GM12878 (cell line): Measurements from ENCODE around the gene SEMA3A. TPM values are rescaled to one million over a fixed set of nuclear protein-coding genes. Genes with fewer than 3 reads are reported as not detected.

ENCODE experiments used
- ATAC-seq: fragments of 200-7000 bp; cut with Tn5 transposase; 3 replicates; pipeline ENCODE4 v1.9.1; 2020; ENCODE audit warnings: mild to moderate bottlenecking, moderate library complexity
- BruUV-seq: library from RNA; stranded (reverse); fragments of 400-500 nt; replicated peaks from 2 replicates; lab custom pipeline; 2021; lab: Mats Ljungman, UMichigan
- CTCF ChIA-PET: fragments of 300-600 bp; sonication (Branson Sonifier 250); formaldehyde crosslinking; extraction: SDS; loops from one replicate; lab custom pipeline; 2021; ENCODE audit warnings: inconsistent platforms; lab: Yijun Ruan, JAX
- POLR2A ChIA-PET: fragments of 350-600 bp; formaldehyde crosslinking; extraction: SDS; loops from one replicate; lab custom pipeline; 2021; ENCODE audit warnings: inconsistent platforms; lab: Charles Lee
- RAD21 ChIA-PET: fragments of 300-600 bp; sonication (Branson Sonifier 250); formaldehyde crosslinking; loops from one replicate; lab custom pipeline; 2023; ENCODE audit warnings: antibody characterized with exemption; ENCODE audit not compliant: unreplicated experiment; lab: Charles Lee
- SMC1A ChIA-PET: fragments of 300-600 bp; sonication (Branson Sonifier 250); formaldehyde crosslinking; loops from one replicate; lab custom pipeline; 2023; ENCODE audit not compliant: unreplicated experiment, uncharacterized antibody; lab: Charles Lee
- DNase-seq: peaks from one replicate; pipeline ENCODE4 v3.0.0-alpha.2; 2011; ENCODE audit warnings: low read depth, low spot score
- FAIRE-seq: peaks from 3 replicates; lab custom pipeline; 2011; peaks lifted over from hg19 to GRCh38; lab: Jason Lieb, UNC
- H2AFZ ChIP-seq: 2 replicates; pipeline ENCODE4 v1.6.0; 2011; ENCODE audit warnings: low read depth, low read length, control low read depth; ENCODE audit not compliant: control insufficient read depth
- H3K27ac ChIP-seq: 2 replicates; pipeline ENCODE4 v1.5.1; 2011; ENCODE audit warnings: control low read depth; ENCODE audit not compliant: control insufficient read depth, insufficient read depth
- H3K27me3 ChIP-seq, 2 experiments: replicated peaks in 1 of 2; 2 replicates each; pipeline versions ENCODE4 v1.6.0 to v1.6.1; 2011; ENCODE audit warnings: low read length in 1 of 2; ENCODE audit not compliant: control insufficient read depth in 2 of 2, insufficient read depth in 2 of 2
- H3K36me3 ChIP-seq, 2 experiments: 2 replicates each; pipeline ENCODE4 v1.5.1; 2011; ENCODE audit warnings: low read length in 1 of 2; ENCODE audit not compliant: control insufficient read depth in 2 of 2, insufficient read depth in 2 of 2
- H3K4me1 ChIP-seq: 2 replicates; pipeline ENCODE4 v1.6.1; 2011; ENCODE audit warnings: mild to moderate bottlenecking, low read length, moderate library complexity, mixed read lengths; ENCODE audit not compliant: control insufficient read depth, insufficient read depth
- H3K4me2 ChIP-seq: 2 replicates; pipeline ENCODE4 v1.6.0; 2011; ENCODE audit warnings: control low read depth; ENCODE audit not compliant: control insufficient read depth, insufficient read depth
- H3K4me3 ChIP-seq: fragments of 200-600 bp; sonication (generic); 2 replicates; pipeline ENCODE4 v1.5.1; 2016
- H3K79me2 ChIP-seq: 2 replicates; pipeline ENCODE4 v1.6.0; 2011; ENCODE audit warnings: low read length; ENCODE audit not compliant: control insufficient read depth, insufficient read depth
- H3K9ac ChIP-seq: 2 replicates; pipeline ENCODE4 v1.8.0; 2011; ENCODE audit warnings: low read length, control low read depth, mixed read lengths; ENCODE audit not compliant: control insufficient read depth, insufficient read depth
- H3K9me3 ChIP-seq: replicated peaks from 3 replicates; pipeline ENCODE4 v1.5.1; 2011; ENCODE audit warnings: mild to moderate bottlenecking, low read length; ENCODE audit not compliant: control insufficient read depth, insufficient read depth
- H4K20me1 ChIP-seq: 2 replicates; pipeline ENCODE4 v1.6.0; 2011; ENCODE audit not compliant: control insufficient read depth, insufficient read depth
- ATF7 ChIP-seq: fragments of 450-650 bp; IDR thresholded peaks from 2 replicates; pipeline ENCODE4 v1.6.1; 2016; ENCODE audit warnings: low read depth, mild to moderate bottlenecking
- BACH1 ChIP-seq: fragments of 450-650 bp; IDR thresholded peaks from 2 replicates; pipeline ENCODE4 v1.6.1; 2017; ENCODE audit warnings: mild to moderate bottlenecking, borderline replicate concordance
- BCL3 ChIP-seq: IDR thresholded peaks from 2 replicates; pipeline ENCODE4 v1.6.1; 2011; ENCODE audit warnings: borderline replicate concordance, low read depth, mild to moderate bottlenecking, moderate library complexity, low read length; ENCODE audit not compliant: insufficient read depth, poor library complexity, severe bottlenecking
- CHD1 ChIP-seq: IDR thresholded peaks from 2 replicates; pipeline ENCODE4 v1.6.1; 2012; ENCODE audit warnings: low read depth, low read length, improper control_type of control experiment
- DPF2 ChIP-seq: fragments of 450-650 bp; IDR thresholded peaks from 2 replicates; pipeline ENCODE4 v1.6.1; 2017; ENCODE audit warnings: mild to moderate bottlenecking
- EED ChIP-seq: sonication (generic); IDR thresholded peaks from 2 replicates; pipeline ENCODE4 v1.6.1; 2016; ENCODE audit warnings: antibody characterized with exemption, low read depth
- EGR1 ChIP-seq, 2 experiments: IDR thresholded peaks; 1 replicate in 1 of 2; 2 replicates in 1 of 2; pipeline ENCODE4 v1.6.1; 2011 to 2012; ENCODE audit warnings: low read depth in 2 of 2, low read length in 2 of 2, borderline replicate concordance in 1 of 2, mild to moderate bottlenecking in 1 of 2, moderate library complexity in 1 of 2
- HDAC2 ChIP-seq: fragments of 200-600 bp; sonication (generic); IDR thresholded peaks from 2 replicates; pipeline ENCODE4 v1.6.1; 2017
- HDAC6 ChIP-seq: fragments of 200-600 bp; sonication (generic); IDR thresholded peaks from one replicate; pipeline ENCODE4 v1.8.0; 2017; ENCODE audit warnings: antibody characterized with exemption; ENCODE audit not compliant: unreplicated experiment
- IRF3 ChIP-seq: fragments of 450-650 bp; IDR thresholded peaks from 2 replicates; pipeline ENCODE4 v1.6.1; 2014; ENCODE audit warnings: mild to moderate bottlenecking
- SREBF2 ChIP-seq: IDR thresholded peaks from 2 replicates; pipeline ENCODE4 v1.6.1; 2012; ENCODE audit warnings: mild to moderate bottlenecking, low read length
- SUPT20H ChIP-seq: IDR thresholded peaks from 2 replicates; pipeline ENCODE4 v1.6.1; 2011; ENCODE audit warnings: low read depth, mild to moderate bottlenecking, low read length, moderate library complexity, borderline replicate concordance; ENCODE audit not compliant: control insufficient read depth
- TCF7 ChIP-seq: IDR thresholded peaks from 2 replicates; pipeline ENCODE4 v1.6.1; 2014; ENCODE audit warnings: antibody characterized with exemption, borderline replicate concordance
- ZNF207 ChIP-seq: fragments of 450-650 bp; IDR thresholded peaks from 2 replicates; pipeline ENCODE4 v1.6.1; 2014; ENCODE audit warnings: antibody characterized with exemption, mild to moderate bottlenecking, borderline replicate concordance
- in situ Hi-C: fragments of 300-500 bp; cut with MboI; formaldehyde crosslinking; loops from 9 replicates; pipeline ENCODE4 v1.14.3; 2018; ENCODE audit warnings: mixed read lengths
- intact Hi-C: fragments of 100-400 bp; cut with micrococcal nuclease; formaldehyde crosslinking; loops from one replicate; pipeline ENCODE4 v1.14.2; 2022; ENCODE audit not compliant: unreplicated experiment
- polyA plus RNA-seq, 11 experiments: library from polyadenylated mRNA; depleted of rRNA in 4 of 11; unstranded in 6 of 11; stranded (reverse) in 5 of 11; fragments of >200 nt; fragmentation: Nextera tagmentation in 4 of 11; fragmentation: Illumina TruSeq in 1 of 11; extraction: Ambion mirVana in 4 of 11; extraction: Trizol in 1 of 11; gene quantifications; 1 replicate in 1 of 11; 2 replicates in 10 of 11; pipeline versions ENCODE4 v1.2.1 to v1.2.3, GENCODE V29; 2011 to 2016; ENCODE audit warnings: inconsistent platforms in 2 of 11, missing spikeins in 2 of 11, low read depth in 1 of 11
- total RNA-seq, 4 experiments: library from RNA; depleted of rRNA in 3 of 4; stranded (reverse); fragments of >200 nt in 3 of 4; fragmentation: Illumina TruSeq in 1 of 4; extraction: Trizol in 1 of 4; gene quantifications; 2 replicates each; pipeline versions ENCODE4 v1.2.1 to v1.2.3, GENCODE V29; 2013 to 2021
- TF ChIP-seq, protein P1 (sequence below): fragments of 450-650 bp; formaldehyde crosslinking; IDR thresholded peaks from 2 replicates; pipeline ENCODE4 v1.4.0; 2022; ENCODE audit warnings: mild to moderate bottlenecking, moderate library complexity

SEMA3A gene
- total and polyA plus RNA-seq, 10 of the 15 experiments (the other 5 are each of a cell fraction or from before 2014, with no cell fraction given) = 0.01 to 3.3 (median 0.24) TPM

DNA sequence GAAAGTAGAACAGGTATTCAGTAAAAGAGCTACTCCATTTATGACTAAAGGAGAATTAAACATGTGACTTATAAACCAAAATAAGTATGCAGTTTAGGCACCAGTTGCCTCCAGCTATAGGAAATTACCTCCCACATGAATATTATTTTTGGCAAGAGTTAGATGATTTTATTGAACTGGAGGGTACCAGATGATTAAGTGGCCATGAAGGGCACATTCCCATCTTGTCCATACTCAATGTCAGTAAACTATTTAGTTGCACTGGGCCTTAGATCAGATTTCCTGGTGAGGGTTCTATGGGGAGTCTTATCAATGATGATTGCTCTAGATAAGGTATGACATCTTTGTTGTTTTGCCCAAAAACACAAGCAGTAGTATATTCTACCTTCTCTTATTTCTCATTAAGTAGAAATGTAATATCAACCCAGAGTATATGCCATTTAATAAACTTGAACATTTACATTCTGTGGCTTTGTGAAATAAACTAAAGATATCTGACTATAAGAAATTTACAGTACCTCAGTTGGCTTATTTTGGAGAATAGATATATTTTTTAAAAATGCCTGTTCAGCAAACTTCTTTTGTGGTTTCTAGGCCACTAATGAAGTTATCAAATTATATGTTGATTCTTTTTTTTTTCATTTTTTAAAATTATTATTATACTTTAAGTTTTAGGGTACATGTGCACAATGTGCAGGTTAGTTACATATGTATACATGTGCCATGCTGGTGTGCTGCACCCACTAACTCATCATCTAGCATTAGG, 145.3 kb downstream of the SEMA3A start:
- Histone ChIP-seq H3K27me3 (no peaks in the 10 kb centered on the region), H3K4me3 (no peak overlapping the region), H3K27ac (no peak overlapping the region), H3K9me3 (no peaks in the 10 kb centered on the region), H4K20me1 (no peaks in the 10 kb centered on the region), H3K4me2 (no peak overlapping the region), H3K4me1 (no peaks in the 10 kb centered on the region), H2AFZ (no peak overlapping the region), H3K79me2 (no peaks in the 10 kb centered on the region), H3K9ac (no peak overlapping the region), H3K36me3 (no peaks in the 10 kb centered on the region)
- FAIRE-seq (no peak), DNase-seq (no peak), ATAC-seq (no peak)
- no peak for TF ChIP-seq TCF7
- TF ChIP-seq BCL3 = no peak
- TF ChIP-seq HDAC6 = no peak
- TF ChIP-seq ZNF207 = no peak
- no peak for TF ChIP-seq EED
- no peak for TF ChIP-seq EGR1 (IDR thresholded peaks at IDR 0.05; ENCODE audit: borderline replicate concordance in 1 of 2, low read depth in 2 of 2, low read length in 2 of 2)
- TF ChIP-seq, protein P1, sequence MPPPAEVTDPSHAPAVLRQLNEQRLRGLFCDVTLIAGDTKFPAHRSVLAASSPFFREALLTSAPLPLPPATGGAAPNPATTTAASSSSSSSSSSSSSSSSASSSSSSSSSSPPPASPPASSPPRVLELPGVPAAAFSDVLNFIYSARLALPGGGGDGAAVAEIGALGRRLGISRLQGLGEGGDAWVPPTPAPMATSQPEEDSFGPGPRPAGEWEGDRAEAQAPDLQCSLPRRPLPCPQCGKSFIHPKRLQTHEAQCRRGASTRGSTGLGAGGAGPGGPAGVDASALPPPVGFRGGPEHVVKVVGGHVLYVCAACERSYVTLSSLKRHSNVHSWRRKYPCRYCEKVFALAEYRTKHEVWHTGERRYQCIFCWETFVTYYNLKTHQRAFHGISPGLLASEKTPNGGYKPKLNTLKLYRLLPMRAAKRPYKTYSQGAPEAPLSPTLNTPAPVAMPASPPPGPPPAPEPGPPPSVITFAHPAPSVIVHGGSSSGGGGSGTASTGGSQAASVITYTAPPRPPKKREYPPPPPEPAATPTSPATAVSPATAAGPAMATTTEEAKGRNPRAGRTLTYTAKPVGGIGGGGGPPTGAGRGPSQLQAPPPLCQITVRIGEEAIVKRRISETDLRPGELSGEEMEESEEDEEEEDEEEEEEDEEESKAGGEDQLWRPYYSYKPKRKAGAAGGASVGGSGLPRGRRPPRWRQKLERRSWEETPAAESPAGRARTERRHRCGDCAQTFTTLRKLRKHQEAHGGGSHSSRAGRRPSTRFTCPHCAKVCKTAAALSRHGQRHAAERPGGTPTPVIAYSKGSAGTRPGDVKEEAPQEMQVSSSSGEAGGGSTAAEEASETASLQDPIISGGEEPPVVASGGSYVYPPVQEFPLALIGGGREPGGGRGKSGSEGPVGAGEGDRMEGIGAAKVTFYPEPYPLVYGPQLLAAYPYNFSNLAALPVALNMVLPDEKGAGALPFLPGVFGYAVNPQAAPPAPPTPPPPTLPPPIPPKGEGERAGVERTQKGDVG (CRISPR knock-in tag) = no peak
- no peak for TF ChIP-seq ATF7
- TF ChIP-seq SREBF2 = no peak
- TF ChIP-seq HDAC2 = no peak
- TF ChIP-seq DPF2 = no peak
- no peak for TF ChIP-seq CHD1
- no peak for TF ChIP-seq SUPT20H
- TF ChIP-seq BACH1 = no peak
- no peak for TF ChIP-seq IRF3
- BruUV-seq = no TSS peak
- ChIA-PET SMC1A (no interaction called here), CTCF (no interaction called here), POLR2A (interaction anchor here (0.6 kb wide), 1 partner anchor 567 kb away, joined by 6 read pairs; no protein-coding TSS in a partner anchor), RAD21 (no interaction called here)
- in situ Hi-C loops = no loop called here
- intact Hi-C loops = no loop called here
